Kidney capillary endothelial cell (primary cell): ENCODE results near the gene SLC12A8.

ENCODE experiments used
- DNase-seq: peaks from one replicate; pipeline ENCODE4 v3.0.0-alpha.2; 2018; ENCODE audit warnings: low spot score

The SLC12A8 gene

GRCh38 chr3:125186800-125187598 is 25.5 kb downstream of the SLC12A8 start:
- no peak for DNase-seq

- DNase-seq: no peak
Measured at GRCh38 chr3:125186261-125186787, 26.2 kb downstream of the SLC12A8 start.

GRCh38 chr3:125185805-125186204 is 26.7 kb downstream of the SLC12A8 start:
- DNase-seq: no peak

- no peak for DNase-seq
Measured at GRCh38 chr3:125179884-125180240, 32.7 kb downstream of the SLC12A8 start.

GRCh38 chr3:125179143-125179883 is 33.2 kb downstream of the SLC12A8 start:
- DNase-seq: no peak

- DNase-seq: no peak
Measured at GRCh38 chr3:125177746-125178145, 34.8 kb downstream of the SLC12A8 start.

- DNase-seq: no peak
Measured at GRCh38 chr3:125175295-125176078, 37.1 kb downstream of the SLC12A8 start.

GRCh38 chr3:125172346-125172745 is 40.2 kb downstream of the SLC12A8 start:
- DNase-seq: no peak

- no peak for DNase-seq
Measured at GRCh38 chr3:125168711-125169393, 43.7 kb downstream of the SLC12A8 start.

- DNase-seq: no peak
Measured at GRCh38 chr3:125166599-125167136, 45.9 kb downstream of the SLC12A8 start.

- no peak for DNase-seq
Measured at GRCh38 chr3:125165948-125166553, 46.5 kb downstream of the SLC12A8 start.

- peak; percentile 38 for DNase-seq
Measured at GRCh38 chr3:125165189-125165947, 47.2 kb downstream of the SLC12A8 start.

- no peak for DNase-seq
Measured at GRCh38 chr3:125163739-125164601, 48.6 kb downstream of the SLC12A8 start.

- DNase-seq: no peak
Measured at GRCh38 chr3:125161607-125162219, 50.8 kb downstream of the SLC12A8 start.

GRCh38 chr3:125160606-125161371 is 51.8 kb downstream of the SLC12A8 start:
- DNase-seq: no peak

GRCh38 chr3:125157183-125157582 is 55.4 kb downstream of the SLC12A8 start:
- DNase-seq: no peak

GRCh38 chr3:125156456-125156855 is 56.1 kb downstream of the SLC12A8 start:
- DNase-seq: no peak

- DNase-seq: no peak
Measured at GRCh38 chr3:125154800-125155269, 57.7 kb downstream of the SLC12A8 start.
